ENCODE measurements around the gene AGBL2.
"Not testable (repeated sequence)": the region's sequence is repeated elsewhere in the genome, so short reads cannot be mapped to it uniquely, and the experiment has no call there.

AGBL2 gene

GRCh38 chr11:47688111-47688510 lies 27.1 kb downstream of the AGBL2 start:
- no peak for DNase-seq

GRCh38 chr11:47686704-47687103 lies 28.5 kb downstream of the AGBL2 start:
- not testable (repeated sequence) for DNase-seq

GRCh38 chr11:47686151-47686550 lies 29.0 kb downstream of the AGBL2 start:
- DNase-seq, result no peak

- no peak for DNase-seq
Observed at GRCh38 chr11:47675851-47676250, 39.3 kb downstream of the AGBL2 start.

- peak; percentile 10 for DNase-seq
Observed at GRCh38 chr11:47672283-47672730, 42.9 kb downstream of the AGBL2 start.

GRCh38 chr11:47669856-47670255 lies 45.3 kb downstream of the AGBL2 start:
- DNase-seq, result no peak

GRCh38 chr11:47668665-47669064 lies 46.5 kb downstream of the AGBL2 start:
- no peak for DNase-seq

- DNase-seq, result no peak
Observed at GRCh38 chr11:47667555-47667954, 47.6 kb downstream of the AGBL2 start.

GRCh38 chr11:47667135-47667534 lies 48.0 kb downstream of the AGBL2 start:
- no peak for DNase-seq

GRCh38 chr11:47664936-47665335 lies 50.2 kb downstream of the AGBL2 start:
- DNase-seq, result not testable (repeated sequence)

GRCh38 chr11:47661245-47661644 lies 53.9 kb downstream of the AGBL2 start:
- no peak for DNase-seq

- DNase-seq, result no peak
Observed at GRCh38 chr11:47659276-47659675, 55.9 kb downstream of the AGBL2 start.

GRCh38 chr11:47656260-47656885 lies 58.8 kb downstream of the AGBL2 start:
- no peak for DNase-seq

GRCh38 chr11:47651818-47652469 lies 63.2 kb downstream of the AGBL2 start:
- DNase-seq, result no peak

- DNase-seq, result no peak
Observed at GRCh38 chr11:47649276-47649675, 65.9 kb downstream of the AGBL2 start.

- no peak for DNase-seq
Observed at GRCh38 chr11:47646019-47646418, 69.2 kb downstream of the AGBL2 start.

GRCh38 chr11:47645500-47645899 lies 69.7 kb downstream of the AGBL2 start:
- DNase-seq, result no peak

- peak; percentile 99 for DNase-seq
Observed at GRCh38 chr11:47642099-47642855, 72.9 kb downstream of the AGBL2 start, which contains the start of gene MTCH2. Gene MTCH2 (minus strand): TSS chr11:47642559. CDS start chr11:47642465, 94 bp downstream.

- DNase-seq, result peak; percentile 29
Observed at GRCh38 chr11:47641600-47642098, 73.5 kb downstream of the AGBL2 start.

GRCh38 chr11:47640506-47640905 lies 74.7 kb downstream of the AGBL2 start:
- DNase-seq, result not testable (repeated sequence)

- DNase-seq, result not testable (repeated sequence)
Observed at GRCh38 chr11:47636331-47636730, 78.8 kb downstream of the AGBL2 start.

GRCh38 chr11:47631473-47631872 lies 83.7 kb downstream of the AGBL2 start:
- DNase-seq, result no peak

GRCh38 chr11:47628026-47628425 lies 87.1 kb downstream of the AGBL2 start:
- DNase-seq, result no peak

- no peak for DNase-seq
Observed at GRCh38 chr11:47626234-47626633, 88.9 kb downstream of the AGBL2 start.
